ES-I3 (cell line): ENCODE results near the gene CELF5.
A peak's percentile ranks its signal among the peaks of the same experiment; 100 is the strongest.
"Not testable (repeated sequence)": the region's sequence is repeated elsewhere in the genome, so short reads cannot be mapped to it uniquely, and the experiment has no call there.

ENCODE experiments used
- H3K36me3 ChIP-seq: 2 replicates; pipeline ENCODE4 v1.6.1; 2013; ENCODE audit warnings: mild to moderate bottlenecking, low read length, control low read depth, moderate library complexity; ENCODE audit not compliant: insufficient read depth
- H3K4me1 ChIP-seq: 2 replicates; pipeline ENCODE4 v1.6.1; 2013; ENCODE audit warnings: mild to moderate bottlenecking, control low read depth, low read length; ENCODE audit not compliant: insufficient read depth
- H3K9ac ChIP-seq: 2 replicates; pipeline ENCODE4 v1.6.1; 2013; ENCODE audit warnings: low read depth, mild to moderate bottlenecking, low read length, moderate library complexity
- H3K9me3 ChIP-seq: 2 replicates; pipeline ENCODE4 v1.6.1; 2013; ENCODE audit warnings: mild to moderate bottlenecking, low read length, moderate library complexity; ENCODE audit not compliant: control insufficient read depth, insufficient read depth

The CELF5 gene

DNA sequence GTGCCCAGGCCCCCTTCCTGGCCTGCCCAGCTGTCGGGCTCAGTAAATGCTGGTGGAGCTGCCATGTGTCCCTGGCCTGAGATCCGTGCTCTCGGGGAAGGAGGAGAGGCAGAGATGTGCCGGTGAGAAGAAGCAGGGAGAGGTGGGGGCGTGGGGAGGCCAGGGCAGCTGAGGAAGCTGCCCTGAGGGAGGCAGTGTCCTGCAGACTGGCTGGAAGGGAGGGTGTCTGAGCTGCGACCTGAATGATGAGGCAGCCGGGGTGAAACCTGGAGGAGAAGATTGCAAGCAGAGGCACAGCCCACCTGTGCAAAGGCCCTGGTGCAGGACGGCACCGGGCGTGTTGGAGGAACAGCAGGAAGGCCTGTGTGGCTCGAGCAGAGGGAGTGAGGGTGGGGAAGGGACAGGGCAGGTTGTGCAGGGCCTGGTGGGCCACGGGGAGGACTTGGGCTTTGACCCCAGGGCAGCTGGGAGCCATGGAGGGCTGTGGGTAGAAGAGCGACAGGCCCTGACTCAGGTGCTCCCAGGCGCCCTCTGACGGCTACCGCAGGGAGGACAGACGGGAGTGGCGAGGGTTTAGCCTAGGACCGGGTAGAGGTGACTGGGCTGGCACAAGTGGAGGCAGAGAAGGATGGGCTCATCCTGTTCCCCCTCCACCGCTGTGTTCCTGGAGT lies 14.0 kb upstream of the CELF5 start:
- H3K4me1 ChIP-seq = peaks cover 3% of the 10 kb centered on the region; the same call in 1 of the 2 replicates
- H3K9me3 ChIP-seq = no peaks in the 10 kb centered on the region
- no peak overlapping the region for H3K9ac ChIP-seq
- peaks cover 7% of the 10 kb centered on the region; the same call in 1 of the 2 replicates for H3K36me3 ChIP-seq

GRCh38 chr19:3211191-3211590 lies 13.3 kb upstream of the CELF5 start:
- Histone ChIP-seq H3K36me3 (0 out of 2 replicates have a peak, but pooled peaks cover 4% of the 10 kb centered on the region), H3K9ac (no peak overlapping the region), H3K9me3 (no peaks in the 10 kb centered on the region), H3K4me1 (peaks cover 3% of the 10 kb centered on the region; the same call in 1 of the 2 replicates)

GRCh38 chr19:3213159-3213558 lies 11.3 kb upstream of the CELF5 start:
- H3K4me1 ChIP-seq = no peaks in the 10 kb centered on the region; the same call in 1 of the 2 replicates
- no peak overlapping the region for H3K9ac ChIP-seq
- H3K36me3 ChIP-seq = no peaks in the 10 kb centered on the region
- H3K9me3 ChIP-seq = no peaks in the 10 kb centered on the region

- Histone ChIP-seq H3K4me1 (no peaks in the 10 kb centered on the region), H3K9me3 (no peaks in the 10 kb centered on the region), H3K36me3 (no peaks in the 10 kb centered on the region), H3K9ac (no peak overlapping the region)
Observed at GRCh38 chr19:3216874-3217273, 7.6 kb upstream of the CELF5 start.

DNA sequence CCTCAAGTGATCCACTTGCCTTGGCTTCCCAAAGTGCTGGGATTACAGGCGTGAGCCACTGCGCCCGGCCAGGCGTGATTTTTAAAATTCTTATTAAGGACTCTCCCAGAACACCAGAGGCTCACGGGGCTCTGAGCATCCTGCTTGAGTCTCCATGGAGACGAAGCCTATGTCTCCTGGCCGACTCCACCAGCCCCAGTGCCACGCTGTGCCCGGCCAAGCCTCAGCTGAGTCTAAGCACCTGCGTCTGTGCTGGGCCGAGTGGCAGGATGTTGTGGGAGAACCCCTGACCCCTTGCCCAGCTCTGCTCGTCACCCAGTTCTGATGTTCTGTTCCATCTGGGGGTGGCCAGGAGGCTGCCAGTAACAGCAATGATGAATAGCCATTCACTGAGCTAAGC lies 3.9 kb upstream of the CELF5 start:
- no peak overlapping the region for H3K9ac ChIP-seq
- no peaks in the 10 kb centered on the region for H3K9me3 ChIP-seq
- H3K36me3 ChIP-seq = no peaks in the 10 kb centered on the region
- H3K4me1 ChIP-seq = no peaks in the 10 kb centered on the region

DNA sequence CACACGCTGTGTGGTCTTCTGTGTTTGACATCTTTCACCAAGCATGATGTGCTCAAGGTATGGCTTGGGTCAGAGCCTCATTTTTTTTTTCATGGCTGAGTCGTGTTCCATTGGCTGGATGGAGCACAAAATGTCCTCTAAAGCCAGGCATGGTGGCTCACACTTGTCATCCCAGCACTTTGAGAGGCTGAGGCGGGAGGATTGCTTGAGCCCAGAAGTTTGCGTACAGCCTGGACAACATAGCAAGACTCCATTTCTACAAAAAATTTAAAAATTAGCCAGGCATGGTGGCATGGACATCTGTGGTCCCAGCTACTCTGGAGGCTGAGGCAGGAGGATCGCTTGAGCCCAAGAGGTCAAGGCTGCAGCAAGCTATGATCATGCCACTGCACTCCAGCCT lies 2.9 kb upstream of the CELF5 start:
- H3K36me3 ChIP-seq, H3K4me1 ChIP-seq, H3K9ac ChIP-seq, H3K9me3 ChIP-seq: not testable (repeated sequence)

DNA sequence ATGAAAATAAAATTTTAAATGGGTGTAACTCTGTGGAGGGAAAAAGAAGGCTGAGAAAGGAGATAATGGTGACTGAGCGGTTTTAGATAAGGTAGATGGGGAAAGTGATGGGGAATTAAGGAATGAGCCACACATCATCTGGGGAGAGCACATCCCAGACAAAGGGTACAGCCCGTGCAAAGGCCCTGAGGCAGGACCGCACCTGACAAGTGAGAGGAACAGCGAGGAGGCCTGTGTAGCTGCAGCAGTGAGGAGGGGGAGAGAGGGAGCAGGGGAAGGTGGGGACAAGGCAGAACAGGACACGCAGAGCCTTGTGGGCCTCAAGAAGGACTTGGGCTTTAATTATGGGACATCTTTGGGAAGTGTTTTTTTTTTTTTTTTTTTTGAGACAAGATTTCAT lies 1.8 kb upstream of the CELF5 start:
- Histone ChIP-seq H3K9ac (no peak overlapping the region), H3K36me3 (no peaks in the 10 kb centered on the region), H3K4me1 (no peaks in the 10 kb centered on the region), H3K9me3 (no peaks in the 10 kb centered on the region)

- no peaks in the 10 kb centered on the region for H3K4me1 ChIP-seq
- peak overlapping the region; percentile 33; the same call in 1 of the 2 replicates for H3K9ac ChIP-seq
- no peaks in the 10 kb centered on the region for H3K36me3 ChIP-seq
- no peaks in the 10 kb centered on the region for H3K9me3 ChIP-seq
Observed at GRCh38 chr19:3225169-3225485, 666 bp downstream of the CELF5 start.

DNA sequence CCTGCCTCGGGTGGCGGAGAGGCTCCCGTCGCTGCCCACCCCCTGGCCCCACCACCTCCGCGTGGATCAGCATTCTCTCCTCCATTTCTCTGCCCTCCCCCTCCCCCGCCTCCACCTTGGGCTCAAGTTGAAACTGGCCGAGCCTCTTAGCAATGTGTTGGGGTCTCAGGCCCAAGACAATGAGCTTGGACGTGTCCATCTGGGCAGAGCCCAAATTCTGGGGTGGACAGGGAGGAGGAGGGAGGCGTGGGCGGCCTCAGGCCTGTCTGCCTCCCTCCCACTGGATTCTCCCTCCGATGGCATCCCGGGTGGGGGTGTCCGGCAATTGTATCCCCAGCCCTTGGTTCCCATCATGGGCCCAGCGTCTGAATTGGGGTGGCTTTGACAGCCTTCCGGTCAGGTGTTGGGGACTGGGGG lies 1.2 kb downstream of the CELF5 start:
- H3K9me3 ChIP-seq = no peaks in the 10 kb centered on the region
- no peaks in the 10 kb centered on the region for H3K36me3 ChIP-seq
- no peaks in the 10 kb centered on the region for H3K4me1 ChIP-seq
- H3K9ac ChIP-seq = peak overlapping the region; percentile 33; the same call in 1 of the 2 replicates

- no peaks in the 10 kb centered on the region for H3K36me3 ChIP-seq
- no peaks in the 10 kb centered on the region for H3K4me1 ChIP-seq
- no peaks in the 10 kb centered on the region for H3K9me3 ChIP-seq
- H3K9ac ChIP-seq = no peak overlapping the region
Observed at GRCh38 chr19:3227054-3227626, 2.7 kb downstream of the CELF5 start.

DNA sequence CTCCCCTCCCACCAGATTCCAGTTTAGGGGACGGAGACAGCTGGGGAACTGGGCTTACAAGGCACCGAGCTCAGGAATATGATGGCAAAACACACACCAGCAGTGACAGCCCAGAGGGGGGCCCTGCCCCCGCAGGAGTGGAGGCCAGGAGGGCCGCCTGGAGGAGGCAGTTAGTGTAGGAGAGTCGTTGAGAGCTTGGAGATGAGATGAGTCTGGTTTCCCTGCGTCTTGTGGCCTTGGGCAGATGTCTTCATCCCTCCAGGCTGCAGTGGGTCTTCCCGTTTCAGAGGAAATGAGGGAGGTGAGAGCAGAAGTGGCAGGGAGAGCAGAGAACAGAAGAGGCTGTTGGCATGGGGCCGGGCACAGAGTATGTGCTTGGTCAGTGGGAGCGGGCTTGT lies 4.9 kb downstream of the CELF5 start:
- no peaks in the 10 kb centered on the region for H3K36me3 ChIP-seq
- H3K9ac ChIP-seq = no peak overlapping the region
- no peaks in the 10 kb centered on the region for H3K9me3 ChIP-seq

GRCh38 chr19:3229888-3230496 lies 5.5 kb downstream of the CELF5 start:
- H3K9me3 ChIP-seq = no peaks in the 10 kb centered on the region
- no peak overlapping the region for H3K9ac ChIP-seq
- H3K36me3 ChIP-seq = no peaks in the 10 kb centered on the region
- no peaks in the 10 kb centered on the region for H3K4me1 ChIP-seq

More for the DNA sequence above, 4.9 kb downstream of the CELF5 start:
- no peaks in the 10 kb centered on the region for H3K4me1 ChIP-seq

GRCh38 chr19:3231288-3231687 lies 6.8 kb downstream of the CELF5 start:
- Histone ChIP-seq H3K36me3 (no peaks in the 10 kb centered on the region), H3K4me1 (no peaks in the 10 kb centered on the region)

GRCh38 chr19:3233116-3233515 lies 8.7 kb downstream of the CELF5 start:
- H3K4me1 ChIP-seq = no peaks in the 10 kb centered on the region
- H3K9me3 ChIP-seq = no peaks in the 10 kb centered on the region
- H3K36me3 ChIP-seq = no peaks in the 10 kb centered on the region
- H3K9ac ChIP-seq = no peak overlapping the region

More at GRCh38 chr19:3231288-3231687, 6.8 kb downstream of the CELF5 start:
- H3K9me3 ChIP-seq = no peaks in the 10 kb centered on the region
- no peak overlapping the region for H3K9ac ChIP-seq

GRCh38 chr19:3233831-3234230 lies 9.4 kb downstream of the CELF5 start:
- Histone ChIP-seq H3K36me3 (no peaks in the 10 kb centered on the region), H3K9ac (no peak overlapping the region), H3K4me1 (no peaks in the 10 kb centered on the region), H3K9me3 (no peaks in the 10 kb centered on the region)
